SK-N-SH (cell line): Measurements from ENCODE around the gene TRABD2A. TPM values are rescaled to one million over a fixed set of nuclear protein-coding genes. Genes with fewer than 3 reads are reported as not detected.

Experiments
- CTCF ChIA-PET: fragments of 300-600, 350-600 bp; formaldehyde crosslinking; extraction: SDS; loops from one replicate; lab custom pipeline; 2021; lab: Yijun Ruan, JAX
- POLR2A ChIA-PET: fragments of 350-600 bp; sonication (Branson Sonifier 250); formaldehyde crosslinking; extraction: SDS; loops from one replicate; lab custom pipeline; 2020; ENCODE audit warnings: antibody characterized with exemption, inconsistent platforms; lab: Yijun Ruan, JAX
- DNase-seq: peaks from one replicate; pipeline ENCODE4 v3.0.0; 2012
- H2AFZ ChIP-seq: fragments of 200-600 bp; sonication (generic); 2 replicates; pipeline ENCODE4 v1.8.1; 2016; ENCODE audit warnings: antibody characterized with exemption, mild to moderate bottlenecking, low read depth
- H3F3A ChIP-seq: fragments of 200-600 bp; sonication (generic); replicated peaks from 2 replicates; pipeline ENCODE3; 2016; ENCODE audit warnings: antibody characterized with exemption, mild to moderate bottlenecking; ENCODE audit not compliant: insufficient read depth
- H3K27ac ChIP-seq, 2 experiments: fragments of 200-500 bp in 1 of 2; fragments of 200-600 bp in 1 of 2; sonication (Bioruptor generic) in 1 of 2; sonication (generic), shearing (Covaris generic) in 1 of 2; 2 replicates each; pipeline versions ENCODE4 v1.5.1 to v1.6.1; 2014 to 2016; ENCODE audit warnings: low read depth in 2 of 2, inconsistent platforms in 1 of 2, low read length in 1 of 2, mild to moderate bottlenecking in 1 of 2, mixed read lengths in 1 of 2
- H3K27me3 ChIP-seq: fragments of 200-600 bp; sonication (generic), shearing (Covaris generic); 2 replicates; pipeline ENCODE4 v1.6.1; 2016; ENCODE audit warnings: mixed run types; ENCODE audit not compliant: insufficient read depth
- H3K36me3 ChIP-seq, 2 experiments: fragments of 200-500 bp in 1 of 2; fragments of 200-600 bp in 1 of 2; sonication (Bioruptor generic) in 1 of 2; sonication (generic) in 1 of 2; replicated peaks in 1 of 2; 2 replicates each; pipeline versions ENCODE3 to v1.5.1; 2014 to 2016; ENCODE audit warnings: low read length in 1 of 2, mild to moderate bottlenecking in 1 of 2; ENCODE audit not compliant: insufficient read depth in 2 of 2, control insufficient read depth in 1 of 2
- H3K4me1 ChIP-seq, 2 experiments: fragments of 200-500 bp in 1 of 2; fragments of 200-600 bp in 1 of 2; sonication (Bioruptor generic) in 1 of 2; sonication (generic), shearing (Covaris generic) in 1 of 2; 2 replicates each; pipeline versions ENCODE4 v1.5.1 to v1.6.1; 2014 to 2016; ENCODE audit warnings: low read depth in 1 of 2, low read length in 1 of 2, mixed run types in 1 of 2; ENCODE audit not compliant: insufficient read depth in 2 of 2, control insufficient read depth in 1 of 2
- H3K4me2 ChIP-seq: fragments of 200-600 bp; sonication (generic), shearing (Covaris generic); 2 replicates; pipeline ENCODE4 v1.6.1; 2017; ENCODE audit warnings: mixed run types
- H3K4me3 ChIP-seq, 2 experiments: fragments of 200-500 bp in 1 of 2; fragments of 200-600 bp in 1 of 2; sonication (Bioruptor generic) in 1 of 2; sonication (generic), shearing (Covaris generic) in 1 of 2; 2 replicates each; pipeline versions ENCODE4 v1.5.1 to v1.8.1; 2014 to 2016; ENCODE audit warnings: low read depth in 2 of 2, inconsistent platforms in 1 of 2, low read length in 1 of 2, mild to moderate bottlenecking in 1 of 2, mixed read lengths in 1 of 2, moderate library complexity in 1 of 2
- H3K79me2 ChIP-seq: fragments of 200-600 bp; sonication (generic); 2 replicates; pipeline ENCODE4 v1.8.1; 2017; ENCODE audit warnings: mild to moderate bottlenecking; ENCODE audit not compliant: insufficient read depth
- H3K9ac ChIP-seq: fragments of 200-600 bp; sonication (generic); 2 replicates; pipeline ENCODE4 v1.6.1; 2017; ENCODE audit warnings: mixed run types
- H3K9me2 ChIP-seq: fragments of 200-600 bp; sonication (generic); 2 replicates; pipeline ENCODE4 v1.6.1; 2017; ENCODE audit warnings: mixed run types
- H3K9me3 ChIP-seq: fragments of 200-600 bp; sonication (generic); 2 replicates; pipeline ENCODE4 v1.6.1; 2017; ENCODE audit warnings: mixed run types, mild to moderate bottlenecking, moderate library complexity
- H4K20me1 ChIP-seq: fragments of 200-600 bp; sonication (generic); 2 replicates; pipeline ENCODE4 v1.6.1; 2017; ENCODE audit warnings: mild to moderate bottlenecking, mixed run types; ENCODE audit not compliant: insufficient read depth
- CTCF ChIP-seq: fragments of 200-600 bp; sonication (generic); IDR thresholded peaks from 2 replicates; pipeline ENCODE4 v1.6.1; 2017; ENCODE audit warnings: antibody characterized with exemption, mild to moderate bottlenecking, moderate library complexity
- EP300 ChIP-seq, 2 experiments: IDR thresholded peaks; 2 replicates each; pipeline versions ENCODE4 v1.4.0 to v1.6.1; 2012; ENCODE audit warnings: borderline replicate concordance in 1 of 2, low read depth in 1 of 2, low read length in 1 of 2
- FOXJ3 ChIP-seq: sonication (generic); formaldehyde crosslinking; IDR thresholded peaks from 2 replicates; pipeline ENCODE4 v1.5.1; 2020; ENCODE audit warnings: mild to moderate bottlenecking, missing genetic modification reagents
- GABPA ChIP-seq: IDR thresholded peaks from 2 replicates; pipeline ENCODE4 v1.4.0; 2012; ENCODE audit warnings: low read depth, mild to moderate bottlenecking
- GATA2 ChIP-seq: sonication (generic); formaldehyde crosslinking; IDR thresholded peaks from 2 replicates; pipeline ENCODE4 v1.5.0; 2020; ENCODE audit warnings: mild to moderate bottlenecking, missing genetic modification reagents
- IRF3 ChIP-seq: fragments of 150-350 bp; IDR thresholded peaks from 2 replicates; pipeline ENCODE4 v1.6.1; 2016; ENCODE audit warnings: mild to moderate bottlenecking, low read depth, low read length
- MEF2A ChIP-seq: IDR thresholded peaks from 2 replicates; pipeline ENCODE4 v1.4.0; 2012; ENCODE audit warnings: low read depth, borderline replicate concordance
- NRF1 ChIP-seq: IDR thresholded peaks from 2 replicates; pipeline ENCODE4 v1.6.1; 2012; ENCODE audit warnings: low read depth, mild to moderate bottlenecking, low read length
- POLR2AphosphoS5 ChIP-seq: IDR thresholded peaks from 2 replicates; pipeline ENCODE4 v1.6.1; 2012; ENCODE audit warnings: low read depth, low read length
- RFX5 ChIP-seq: IDR thresholded peaks from 2 replicates; pipeline ENCODE4 v1.6.1; 2012; ENCODE audit warnings: mild to moderate bottlenecking, improper control_type of control experiment, low read length
- RXRA ChIP-seq: IDR thresholded peaks from 2 replicates; pipeline ENCODE4 v1.4.0; 2012; ENCODE audit warnings: low read depth, mild to moderate bottlenecking, borderline replicate concordance
- SIN3A ChIP-seq: IDR thresholded peaks from 2 replicates; pipeline ENCODE4 v1.6.1; 2012; ENCODE audit warnings: low read depth, mild to moderate bottlenecking, low read length, moderate library complexity, borderline replicate concordance
- TAF1 ChIP-seq: IDR thresholded peaks from 2 replicates; pipeline ENCODE4 v1.6.1; 2012; ENCODE audit warnings: low read depth, mild to moderate bottlenecking, low read length, moderate library complexity, borderline replicate concordance
- TCF12 ChIP-seq: IDR thresholded peaks from 2 replicates; pipeline ENCODE4 v1.4.0; 2012
- TEAD4 ChIP-seq: IDR thresholded peaks from 2 replicates; pipeline ENCODE4 v1.4.0; 2012; ENCODE audit warnings: mild to moderate bottlenecking, borderline replicate concordance; ENCODE audit not compliant: insufficient read depth
- WGBS: methylation state at CpG from one replicate; pipeline ENCODE4 v1.1.6; 2017; ENCODE audit warnings: low lambda C conversion rate; 5-methylcytosine and 5-hydroxymethylcytosine counted together
- polyA plus RNA-seq, 3 experiments: library from polyadenylated mRNA; depleted of rRNA; stranded (reverse); fragments of >200 nt; gene quantifications; 2 replicates each; pipeline ENCODE4 v1.2.3, GENCODE V29; 2012
- TF ChIP-seq, protein P1 (sequence below): fragments of 150-350 bp; IDR thresholded peaks from 2 replicates; pipeline ENCODE4 v1.6.1; 2017; ENCODE audit warnings: antibody characterized with exemption, low read length, low read depth, borderline replicate concordance

The TRABD2A gene
- polyA plus RNA-seq, 1 of the 3 experiments (the other 2 are of a cell fraction): 3.0 TPM

- 45% methylated on average over 2 of the region's 2 CpGs for WGBS
- no peaks in the 10 kb centered on the region for H3K9me2 ChIP-seq
- H3K27ac ChIP-seq: no peak overlapping the region
- no peak overlapping the region for H2AFZ ChIP-seq
- no peak overlapping the region for H3K4me3 ChIP-seq
- no peak for DNase-seq
- H3K9me3 ChIP-seq: no peaks in the 10 kb centered on the region
- no peaks in the 10 kb centered on the region for H3K36me3 ChIP-seq
- no peak for TF ChIP-seq RXRA
- TF ChIP-seq GABPA: no peak
- no peak for TF ChIP-seq FOXJ3 (CRISPR knock-in tag)
- no peak overlapping the region for H3K4me2 ChIP-seq
- H3K9ac ChIP-seq: no peak overlapping the region
- no peaks in the 10 kb centered on the region for H3F3A ChIP-seq
- CTCF ChIA-PET: no interaction called here
- H3K79me2 ChIP-seq: no peaks in the 10 kb centered on the region
- no peaks in the 10 kb centered on the region for H3K27me3 ChIP-seq
- no peaks in the 10 kb centered on the region for H4K20me1 ChIP-seq
- POLR2A ChIA-PET: no interaction called here
- H3K4me1 ChIP-seq: peaks cover 0 to 2% of the 10 kb centered on the region in 2 experiments; a peak in 1 of 4 replicates
Observed at GRCh38 chr2:84838434-84839145, 42.3 kb downstream of the TRABD2A start.

DNA sequence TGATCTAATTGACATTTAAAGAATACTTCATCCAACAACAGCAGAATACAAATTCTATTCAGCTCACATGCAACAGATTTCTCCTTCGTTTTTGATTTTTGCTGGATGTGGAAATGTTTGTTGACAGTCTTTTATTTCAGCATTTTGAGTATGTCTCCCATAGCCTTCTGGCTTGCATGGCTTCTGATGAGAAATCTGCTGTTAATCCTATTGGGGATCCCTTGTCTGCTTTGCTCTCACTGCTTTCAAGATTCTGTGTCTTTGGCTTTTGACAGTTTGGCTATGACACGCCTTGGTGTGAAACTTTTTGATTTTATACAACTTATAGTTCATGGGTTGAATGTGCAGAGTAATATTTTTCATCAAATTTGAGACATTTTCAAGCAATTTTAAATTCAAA, 44.7 kb downstream of the TRABD2A start:
- DNase-seq: no peak
- Histone ChIP-seq H3K4me2 (no peak overlapping the region), H3K9me2 (no peaks in the 10 kb centered on the region), H3K36me3 (no peaks in the 10 kb centered on the region), H3K9me3 (no peaks in the 10 kb centered on the region), H3K9ac (no peak overlapping the region), H3K4me3 (no peak overlapping the region), H4K20me1 (no peaks in the 10 kb centered on the region), H3K79me2 (no peaks in the 10 kb centered on the region), H3K27me3 (no peaks in the 10 kb centered on the region), H2AFZ (no peak overlapping the region), H3K4me1 (peaks cover 0 to 2% of the 10 kb centered on the region in 2 experiments; a peak in 1 of 4 replicates), H3F3A (no peaks in the 10 kb centered on the region), H3K27ac (no peak overlapping the region)
- ChIA-PET POLR2A (no interaction called here), CTCF (no interaction called here)
- WGBS: 7% methylated on average over 2 of the region's 2 CpGs
- TF ChIP-seq GATA2 (CRISPR knock-in tag): no peak
- TF ChIP-seq GABPA: no peak
- TF ChIP-seq RFX5: no peak
- TF ChIP-seq, protein P1, sequence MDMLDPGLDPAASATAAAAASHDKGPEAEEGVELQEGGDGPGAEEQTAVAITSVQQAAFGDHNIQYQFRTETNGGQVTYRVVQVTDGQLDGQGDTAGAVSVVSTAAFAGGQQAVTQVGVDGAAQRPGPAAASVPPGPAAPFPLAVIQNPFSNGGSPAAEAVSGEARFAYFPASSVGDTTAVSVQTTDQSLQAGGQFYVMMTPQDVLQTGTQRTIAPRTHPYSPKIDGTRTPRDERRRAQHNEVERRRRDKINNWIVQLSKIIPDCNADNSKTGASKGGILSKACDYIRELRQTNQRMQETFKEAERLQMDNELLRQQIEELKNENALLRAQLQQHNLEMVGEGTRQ: no peak
- no peak for TF ChIP-seq POLR2AphosphoS5

GRCh38 chr2:84833481-84834150, 47.3 kb downstream of the TRABD2A start:
- TF ChIP-seq IRF3: no peak
- TF ChIP-seq NRF1: no peak
- no peak for TF ChIP-seq TCF12
- TF ChIP-seq TAF1: no peak
- TF ChIP-seq TEAD4: no peak
- no peak for TF ChIP-seq SIN3A
- no peak for TF ChIP-seq MEF2A
- TF ChIP-seq CTCF: no peak
- no peak for TF ChIP-seq EP300 (IDR thresholded peaks at IDR 0.05; ENCODE audit: borderline replicate concordance in 1 of 2, low read depth in 1 of 2, low read length in 1 of 2)
- TF ChIP-seq, all 33 proteins: peak for 0
- Histone ChIP-seq H4K20me1 (no peaks in the 10 kb centered on the region), H3K4me3 (no peak overlapping the region), H3K4me1 (no peaks in the 10 kb centered on the region), H3K79me2 (no peaks in the 10 kb centered on the region), H3K9me2 (no peaks in the 10 kb centered on the region), H3F3A (no peaks in the 10 kb centered on the region), H3K4me2 (no peak overlapping the region), H3K9ac (no peak overlapping the region), H3K9me3 (no peaks in the 10 kb centered on the region), H2AFZ (no peak overlapping the region), H3K36me3 (no peaks in the 10 kb centered on the region), H3K27me3 (peaks cover under 1% of the 10 kb centered on the region; the same call in 1 of the 2 replicates), H3K27ac (no peak overlapping the region)
- WGBS: 42% methylated on average over 8 of the region's 12 CpGs
- ChIA-PET CTCF (no interaction called here), POLR2A (no interaction called here)
- no peak for DNase-seq
